ENCODE results near the gene COX7A2L. TPM values are rescaled to one million over a fixed set of nuclear protein-coding genes. Genes with fewer than 3 reads are reported as not detected.

The COX7A2L gene
- total RNA-seq, 1 experiment from 2014 or later, result 99.5 TPM

- TF ChIP-seq ZBTB43 (CRISPR knock-in tag; IDR thresholded peaks at IDR 0.05) (no peak), ZNF232 (CRISPR knock-in tag; IDR thresholded peaks at IDR 0.05) (no peak)
- no peak overlapping the region for H3K27ac Mint-ChIP-seq
- H3K4me3 Mint-ChIP-seq, result no peak overlapping the region
- ChIA-PET CTCF (no interaction called here), POLR2A (no interaction called here)
- H3K36me3 Mint-ChIP-seq, result peaks cover 40% of the 10 kb centered on the region
- H3K9me3 Mint-ChIP-seq, result no peaks in the 10 kb centered on the region
- no peak for ATAC-seq
- no peaks in the 10 kb centered on the region for H3K4me1 Mint-ChIP-seq
- no peaks in the 10 kb centered on the region for H3K27me3 Mint-ChIP-seq (ENCODE audit: low read depth)
- DNase-seq (ENCODE audit: low spot score), result no peak
Observed at GRCh38 chr2:42327125-42327524, 33.9 kb downstream of the COX7A2L start.

GRCh38 chr2:42325609-42326008 lies 35.4 kb downstream of the COX7A2L start:
- ATAC-seq (no peak), DNase-seq (ENCODE audit: low spot score) (no peak)
- ChIA-PET CTCF (no interaction called here), POLR2A (no interaction called here)
- Mint-ChIP-seq H3K36me3 (peaks cover 40% of the 10 kb centered on the region), H3K27me3 (ENCODE audit: low read depth) (no peaks in the 10 kb centered on the region), H3K4me3 (no peak overlapping the region), H3K9me3 (peaks cover 3% of the 10 kb centered on the region), H3K27ac (no peak overlapping the region), H3K4me1 (no peaks in the 10 kb centered on the region)
- no peak for TF ChIP-seq GRHL2 (CRISPR knock-in tag; IDR thresholded peaks at IDR 0.05; ENCODE audit: insufficient replicate concordance, severe bottlenecking)
- TF ChIP-seq MYBL2 (CRISPR knock-in tag; IDR thresholded peaks at IDR 0.05), result no peak
- TF ChIP-seq ETV6 (CRISPR knock-in tag; IDR thresholded peaks at IDR 0.05), result no peak
- no peak for TF ChIP-seq FOXK1 (CRISPR knock-in tag; IDR thresholded peaks at IDR 0.05)
- no peak for TF ChIP-seq ATF2 (CRISPR knock-in tag; IDR thresholded peaks at IDR 0.05; ENCODE audit: borderline replicate concordance, low read depth)
- no peak for TF ChIP-seq ATF6 (CRISPR knock-in tag; IDR thresholded peaks at IDR 0.05)

GRCh38 chr2:42324949-42325348 lies 36.1 kb downstream of the COX7A2L start:
- TF ChIP-seq ZBTB43 (CRISPR knock-in tag; IDR thresholded peaks at IDR 0.05), result no peak
- TF ChIP-seq GTF2I (CRISPR knock-in tag; conservative IDR thresholded peaks at IDR 0.05), result no peak
- TF ChIP-seq ZMAT4 (CRISPR knock-in tag; IDR thresholded peaks at IDR 0.05), result no peak
- TF ChIP-seq E2F5 (CRISPR knock-in tag; IDR thresholded peaks at IDR 0.05), result no peak
- no peak for TF ChIP-seq ZNF121 (CRISPR knock-in tag; IDR thresholded peaks at IDR 0.05)
- no peak for TF ChIP-seq HMGA2 (CRISPR knock-in tag; IDR thresholded peaks at IDR 0.05)
- no peak for TF ChIP-seq JAZF1 (CRISPR knock-in tag; IDR thresholded peaks at IDR 0.05)
- TF ChIP-seq FOXJ3 (CRISPR knock-in tag; IDR thresholded peaks at IDR 0.05; ENCODE audit: borderline replicate concordance), result no peak
- TF ChIP-seq ZNF512 (CRISPR knock-in tag; IDR thresholded peaks at IDR 0.05; ENCODE audit: borderline replicate concordance), result no peak
- no peak for TF ChIP-seq ZNF138 (CRISPR knock-in tag; conservative IDR thresholded peaks at IDR 0.05)
- no peak for TF ChIP-seq ZNF416 (CRISPR knock-in tag; IDR thresholded peaks at IDR 0.05)
- no peak for TF ChIP-seq IRF1 (CRISPR knock-in tag; IDR thresholded peaks at IDR 0.05)
- no peak for TF ChIP-seq ZBTB21 (CRISPR knock-in tag; IDR thresholded peaks at IDR 0.05; ENCODE audit: borderline replicate concordance)
- no peak for TF ChIP-seq PREB (CRISPR knock-in tag; IDR thresholded peaks at IDR 0.05; ENCODE audit: borderline replicate concordance)
- ChIA-PET CTCF (no interaction called here), POLR2A (no interaction called here)
- Mint-ChIP-seq H3K36me3 (peaks cover 37% of the 10 kb centered on the region), H3K27ac (no peak overlapping the region; the same call in 1 of the 2 replicates), H3K4me3 (no peak overlapping the region), H3K9me3 (peaks cover 4% of the 10 kb centered on the region), H3K27me3 (ENCODE audit: low read depth) (no peaks in the 10 kb centered on the region), H3K4me1 (no peaks in the 10 kb centered on the region)
- DNase-seq (ENCODE audit: low spot score) (no peak), ATAC-seq (no peak)

Measured in WTC11 (cell line).